Gastrocnemius medialis (tissue), 4 donors: ENCODE measurements around the gene TBCD.

Experiments used
- CTCF ChIP-seq, 5 experiments: fragments of 450-650 bp in 3 of 5; fragments of 200-600 bp in 2 of 5; sonication (generic) in 2 of 5; IDR thresholded peaks in 4 of 5; conservative IDR thresholded peaks in 1 of 5; 1 replicate in 4 of 5; 2 replicates in 1 of 5; pipeline ENCODE4 v1.5.1; 2016 to 2019; ENCODE audit warnings: antibody characterized with exemption in 5 of 5, mild to moderate bottlenecking in 3 of 5, moderate library complexity in 3 of 5
- POLR2A ChIP-seq, 2 donors: fragments of 450-650 bp; IDR thresholded peaks; one replicate each; pipeline ENCODE4 v1.6.1; 2017; ENCODE audit warnings: antibody characterized with exemption in 2 of 2, mild to moderate bottlenecking in 2 of 2, moderate library complexity in 2 of 2

DNA sequence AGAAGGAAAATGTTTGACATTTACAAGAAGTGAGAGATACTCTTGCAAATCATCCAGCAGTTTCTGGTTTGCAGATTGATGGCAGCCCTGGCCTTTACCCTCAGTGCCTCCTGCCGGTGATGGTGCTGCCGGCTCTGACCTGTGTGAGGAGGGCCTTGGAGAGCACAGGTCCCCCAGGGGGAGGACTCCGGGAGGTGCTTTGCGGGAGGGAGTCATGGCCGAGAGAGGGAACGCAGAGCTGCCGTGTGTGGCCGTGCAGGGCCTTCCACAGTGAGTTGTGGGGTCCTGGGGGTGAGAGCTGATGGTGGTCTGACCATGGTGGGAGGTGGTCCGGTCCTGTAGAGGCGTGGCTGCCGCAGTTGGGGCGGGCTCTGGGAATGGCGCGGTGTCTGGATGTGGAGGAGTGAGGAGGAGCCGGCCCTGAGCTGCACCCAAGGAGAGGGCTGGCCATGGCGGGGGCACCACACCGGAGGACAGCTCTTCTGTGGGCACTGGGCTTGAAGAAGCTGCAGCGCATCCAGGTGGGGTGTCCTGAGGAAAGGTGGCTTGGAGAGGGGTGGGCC lies 116.0 kb downstream of the TBCD start:
- TF ChIP-seq CTCF (IDR thresholded peaks at IDR 0.05 in 4 of 5, conservative IDR thresholded peaks at IDR 0.05 in 1 of 5) (no peak), POLR2A (IDR thresholded peaks at IDR 0.05) (no peak)
